CD14-positive monocyte (primary cell): Measurements from ENCODE around the gene RAB31. TPM values are rescaled to one million over a fixed set of nuclear protein-coding genes. Genes with fewer than 3 reads are reported as not detected.
A peak's percentile ranks its signal among the peaks of the same experiment; 100 is the strongest.

Source experiments
- DNase-seq, 3 donors: peaks; one replicate each; pipeline ENCODE4 v3.0.0-alpha.2; 2011 to 2022
- H2AFZ ChIP-seq: 2 replicates; pipeline ENCODE4 v1.6.0; 2012; ENCODE audit warnings: mild to moderate bottlenecking, low read depth, low read length, inconsistent platforms; ENCODE audit not compliant: insufficient read depth, poor library complexity, severe bottlenecking
- H3K27ac ChIP-seq, 2 donors: 1 replicate in 1 of 2; 2 replicates in 1 of 2; pipeline ENCODE4 v1.5.1; 2012 to 2013; ENCODE audit warnings: low read length in 2 of 2, control low read depth in 1 of 2, inconsistent platforms in 1 of 2, low read depth in 1 of 2, mild to moderate bottlenecking in 1 of 2
- H3K27me3 ChIP-seq, 2 donors: one replicate each; pipeline versions ENCODE4 v1.6.0 to v1.6.1; 2011 to 2013; ENCODE audit warnings: low read length in 2 of 2; ENCODE audit not compliant: control insufficient read depth in 2 of 2, insufficient read depth in 2 of 2
- H3K36me3 ChIP-seq, 2 donors: replicated peaks in 1 of 2; 1 replicate in 1 of 2; 2 replicates in 1 of 2; pipeline versions ENCODE4 v1.5.1 to v1.6.1; 2012 to 2013; ENCODE audit warnings: low read length in 2 of 2, control low read depth in 1 of 2, inconsistent platforms in 1 of 2, mild to moderate bottlenecking in 1 of 2; ENCODE audit not compliant: insufficient read depth in 2 of 2, control insufficient read depth in 1 of 2
- H3K4me1 ChIP-seq, 2 donors: 1 replicate in 1 of 2; 2 replicates in 1 of 2; pipeline versions ENCODE4 v1.5.1 to v1.6.1; 2012 to 2013; ENCODE audit warnings: low read length in 2 of 2, control low read depth in 1 of 2, inconsistent platforms in 1 of 2, mild to moderate bottlenecking in 1 of 2, moderate library complexity in 1 of 2; ENCODE audit not compliant: insufficient read depth in 2 of 2, control insufficient read depth in 1 of 2
- H3K4me2 ChIP-seq: replicated peaks from 2 replicates; pipeline ENCODE3; 2012; ENCODE audit warnings: low read length, moderate library complexity, mild to moderate bottlenecking; ENCODE audit not compliant: poor library complexity, severe bottlenecking; ENCODE audit errors: extremely low read depth
- H3K4me3 ChIP-seq, 3 experiments: fragments of 200-600 bp in 1 of 3; sonication (generic) in 1 of 3; replicated peaks in 1 of 3; 1 replicate in 2 of 3; 2 replicates in 1 of 3; pipeline ENCODE4 v1.5.1; 2011 to 2013; ENCODE audit warnings: low read length in 3 of 3, mild to moderate bottlenecking in 3 of 3, control low read depth in 2 of 3, low read depth in 2 of 3, inconsistent platforms in 1 of 3, moderate library complexity in 1 of 3
- H3K79me2 ChIP-seq: 2 replicates; pipeline ENCODE4 v1.6.0; 2012; ENCODE audit warnings: mild to moderate bottlenecking, control low read depth, inconsistent platforms, low read length, moderate library complexity; ENCODE audit not compliant: insufficient read depth
- H3K9ac ChIP-seq: 2 replicates; pipeline ENCODE4 v1.6.0; 2017; ENCODE audit warnings: low read length, mild to moderate bottlenecking; ENCODE audit not compliant: insufficient read depth, poor library complexity, severe bottlenecking
- H3K9me3 ChIP-seq, 2 donors: replicated peaks in 1 of 2; 1 replicate in 1 of 2; 2 replicates in 1 of 2; pipeline versions ENCODE4 v1.5.1 to v1.6.1; 2012 to 2013; ENCODE audit warnings: low read length in 2 of 2, control low read depth in 1 of 2; ENCODE audit not compliant: control insufficient read depth in 1 of 2, insufficient read depth in 1 of 2
- H4K20me1 ChIP-seq: 2 replicates; pipeline ENCODE4 v1.6.0; 2012; ENCODE audit warnings: mild to moderate bottlenecking, low read length, control low read depth, moderate library complexity; ENCODE audit not compliant: insufficient read depth
- H3K27ac Mint-ChIP-seq, 7 donors: one replicate each; pipeline ENCODE4 v1.8.0; 2020; ENCODE audit warnings: mild to moderate bottlenecking in 7 of 7, mixed read lengths in 7 of 7, moderate library complexity in 6 of 7, inconsistent platforms in 2 of 7
- H3K27me3 Mint-ChIP-seq, 3 donors: one replicate each; pipeline ENCODE4 v1.8.0; 2021 to 2022; ENCODE audit warnings: low read depth in 3 of 3, mild to moderate bottlenecking in 3 of 3, mixed read lengths in 3 of 3, moderate library complexity in 3 of 3, inconsistent platforms in 1 of 3
- H3K36me3 Mint-ChIP-seq, 2 donors: one replicate each; pipeline ENCODE4 v1.8.0; 2020; ENCODE audit warnings: mixed read lengths in 2 of 2, inconsistent platforms in 1 of 2, mild to moderate bottlenecking in 1 of 2
- H3K4me1 Mint-ChIP-seq: one replicate; pipeline ENCODE4 v1.8.0; 2020; ENCODE audit warnings: mild to moderate bottlenecking, mixed read lengths
- H3K4me3 Mint-ChIP-seq, 2 donors: one replicate each; pipeline ENCODE4 v1.8.0; 2020; ENCODE audit warnings: mild to moderate bottlenecking in 2 of 2, mixed read lengths in 2 of 2, moderate library complexity in 1 of 2
- H3K9me3 Mint-ChIP-seq, 7 donors: one replicate each; pipeline ENCODE4 v1.8.0; 2020 to 2022; ENCODE audit warnings: mixed read lengths in 7 of 7, mild to moderate bottlenecking in 6 of 7, moderate library complexity in 6 of 7, inconsistent platforms in 2 of 7
- CTCF ChIP-seq: fragments of 200-600 bp; IDR thresholded peaks from one replicate; pipeline ENCODE4 v1.8.0; 2022; ENCODE audit warnings: antibody characterized with exemption, mild to moderate bottlenecking
- WGBS: methylation state at CpG from one replicate; pipeline ENCODE4 v1.1.5; 2013; ENCODE audit warnings: missing lambda C conversion rate; ENCODE audit not compliant: insufficient coverage; 5-methylcytosine and 5-hydroxymethylcytosine counted together
- intact Hi-C, 2 donors: fragments of 100-400 bp; cut with micrococcal nuclease; formaldehyde crosslinking; loops; one replicate each; pipeline versions ENCODE4 v1.15.0 to v1.15.1; 2023
- polyA plus RNA-seq, 3 donors: library from polyadenylated mRNA; depleted of rRNA in 1 of 3; unstranded in 2 of 3; stranded (reverse) in 1 of 3; fragments of 300-500 nt in 2 of 3; fragments of >200 nt in 1 of 3; fragmentation: Illumina TruSeq in 2 of 3; gene quantifications; 1 replicate in 2 of 3; 2 replicates in 1 of 3; pipeline ENCODE4 v1.2.3, GENCODE V29; 2012 to 2021

Gene RAB31
- polyA plus RNA-seq, 3 donors = 106 to 367 (median 348) TPM

- no peak for DNase-seq
- H3K36me3 Mint-ChIP-seq = peaks cover 42 to 56% of the 10 kb centered on the region in 2 donors
- no peaks in the 10 kb centered on the region for H3K9me3 Mint-ChIP-seq
- WGBS = 96% methylated on average over 12 of the region's 12 CpGs
- H4K20me1 ChIP-seq = peaks cover 27% of the 10 kb centered on the region
- no peak overlapping the region for H3K4me2 ChIP-seq
- peaks cover 80% of the 10 kb centered on the region for H3K79me2 ChIP-seq
- no peak for TF ChIP-seq CTCF
- no peak overlapping the region for H3K4me3 Mint-ChIP-seq
- H3K27ac Mint-ChIP-seq = peak overlapping the region in 4 of 7 donors; percentile 3 to 55 (median 26)
- no peaks in the 10 kb centered on the region for H3K9me3 ChIP-seq
- peaks cover 30 to 31% of the 10 kb centered on the region in 2 donors for H3K4me1 ChIP-seq
- H3K4me3 ChIP-seq = no peak overlapping the region
- H3K27me3 ChIP-seq = no peaks in the 10 kb centered on the region
- peak overlapping the region in 1 of 2 donors; percentile 48 for H3K27ac ChIP-seq
- H3K36me3 ChIP-seq = peaks cover 15 to 55% of the 10 kb centered on the region in 2 donors
- no peak overlapping the region for H2AFZ ChIP-seq
- H3K4me1 Mint-ChIP-seq = peaks cover 20% of the 10 kb centered on the region
- H3K27me3 Mint-ChIP-seq = no peaks in the 10 kb centered on the region
- intact Hi-C loops = no loop called here
- no peak overlapping the region for H3K9ac ChIP-seq
Observed at GRCh38 chr18:9831723-9832199, 123.7 kb downstream of the RAB31 start.

GRCh38 chr18:9832871-9833270 lies 124.8 kb downstream of the RAB31 start:
- peaks cover 85% of the 10 kb centered on the region for H3K79me2 ChIP-seq
- H3K9me3 ChIP-seq = no peaks in the 10 kb centered on the region
- over 99% methylated on average over 20 of the region's 20 CpGs for WGBS
- peaks cover 18 to 63% of the 10 kb centered on the region in 2 donors for H3K36me3 ChIP-seq
- H3K27ac ChIP-seq = no peak overlapping the region
- peaks cover 20% of the 10 kb centered on the region for H3K4me1 Mint-ChIP-seq
- H3K4me1 ChIP-seq = peaks cover 19 to 20% of the 10 kb centered on the region in 2 donors
- no peak overlapping the region for H3K9ac ChIP-seq
- no peak for TF ChIP-seq CTCF
- H3K9me3 Mint-ChIP-seq = no peaks in the 10 kb centered on the region
- peaks cover 52 to 66% of the 10 kb centered on the region in 2 donors for H3K36me3 Mint-ChIP-seq
- no peak overlapping the region for H3K4me2 ChIP-seq
- no peak overlapping the region for H3K4me3 Mint-ChIP-seq
- peak overlapping the region in 2 of 7 donors; percentile 18 to 28 for H3K27ac Mint-ChIP-seq
- DNase-seq = no peak
- intact Hi-C loops = no loop called here
- H3K4me3 ChIP-seq = no peak overlapping the region
- H2AFZ ChIP-seq = no peak overlapping the region
- peaks cover 32% of the 10 kb centered on the region for H4K20me1 ChIP-seq
- no peaks in the 10 kb centered on the region for H3K27me3 ChIP-seq
- H3K27me3 Mint-ChIP-seq = peaks cover 0 to 2% (median 0%) of the 10 kb centered on the region in 3 donors
